Memory B cell (primary cell): ENCODE measurements around the gene FCMR.
A peak's percentile ranks its signal among the peaks of the same experiment; 100 is the strongest.

Experiments
- ATAC-seq: fragments of 150-1000 bp; cut with Tn5 transposase; 2 replicates; pipeline ENCODE4 v1.10.0; 2021; ENCODE audit warnings: low read depth, mild to moderate bottlenecking, moderate library complexity
- DNase-seq, 2 donors: peaks; one replicate each; pipeline ENCODE4 v3.0.0; 2022; ENCODE audit warnings: low spot score in 2 of 2
- H3K27ac Mint-ChIP-seq: one replicate; pipeline ENCODE4 v1.8.0; 2022; ENCODE audit warnings: mild to moderate bottlenecking, moderate library complexity, mixed read lengths
- H3K27me3 Mint-ChIP-seq: one replicate; pipeline ENCODE4 v1.8.0; 2022; ENCODE audit warnings: mixed read lengths
- H3K36me3 Mint-ChIP-seq: one replicate; pipeline ENCODE4 v1.8.0; 2022; ENCODE audit warnings: mild to moderate bottlenecking, mixed read lengths
- H3K4me1 Mint-ChIP-seq: one replicate; pipeline ENCODE4 v1.8.0; 2022; ENCODE audit warnings: mixed read lengths
- H3K4me3 Mint-ChIP-seq: one replicate; pipeline ENCODE4 v1.8.0; 2022; ENCODE audit warnings: mild to moderate bottlenecking, moderate library complexity, mixed read lengths
- H3K9me3 Mint-ChIP-seq: one replicate; pipeline ENCODE4 v1.8.0; 2022; ENCODE audit warnings: mixed read lengths

The FCMR gene, protein sequence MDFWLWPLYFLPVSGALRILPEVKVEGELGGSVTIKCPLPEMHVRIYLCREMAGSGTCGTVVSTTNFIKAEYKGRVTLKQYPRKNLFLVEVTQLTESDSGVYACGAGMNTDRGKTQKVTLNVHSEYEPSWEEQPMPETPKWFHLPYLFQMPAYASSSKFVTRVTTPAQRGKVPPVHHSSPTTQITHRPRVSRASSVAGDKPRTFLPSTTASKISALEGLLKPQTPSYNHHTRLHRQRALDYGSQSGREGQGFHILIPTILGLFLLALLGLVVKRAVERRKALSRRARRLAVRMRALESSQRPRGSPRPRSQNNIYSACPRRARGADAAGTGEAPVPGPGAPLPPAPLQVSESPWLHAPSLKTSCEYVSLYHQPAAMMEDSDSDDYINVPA

GRCh38 chr1:206921772-206922265, at the start of gene FCMR:
FCMR (minus strand) TSS chr1:206921941; CDS start chr1:206921854, 87 bp downstream.
- Mint-ChIP-seq H3K9me3 (no peaks in the 10 kb centered on the region), H3K27ac (no peak within 1 kb of the TSS), H3K36me3 (peaks cover 33% of the 10 kb centered on the region), H3K27me3 (no peaks in the 10 kb centered on the region), H3K4me1 (peaks cover 20% of the 10 kb centered on the region), H3K4me3 (no peak within 1 kb of the TSS)
- peak; percentile 34 for ATAC-seq
- DNase-seq: peak in 1 of 2 donors; percentile 48

DNA sequence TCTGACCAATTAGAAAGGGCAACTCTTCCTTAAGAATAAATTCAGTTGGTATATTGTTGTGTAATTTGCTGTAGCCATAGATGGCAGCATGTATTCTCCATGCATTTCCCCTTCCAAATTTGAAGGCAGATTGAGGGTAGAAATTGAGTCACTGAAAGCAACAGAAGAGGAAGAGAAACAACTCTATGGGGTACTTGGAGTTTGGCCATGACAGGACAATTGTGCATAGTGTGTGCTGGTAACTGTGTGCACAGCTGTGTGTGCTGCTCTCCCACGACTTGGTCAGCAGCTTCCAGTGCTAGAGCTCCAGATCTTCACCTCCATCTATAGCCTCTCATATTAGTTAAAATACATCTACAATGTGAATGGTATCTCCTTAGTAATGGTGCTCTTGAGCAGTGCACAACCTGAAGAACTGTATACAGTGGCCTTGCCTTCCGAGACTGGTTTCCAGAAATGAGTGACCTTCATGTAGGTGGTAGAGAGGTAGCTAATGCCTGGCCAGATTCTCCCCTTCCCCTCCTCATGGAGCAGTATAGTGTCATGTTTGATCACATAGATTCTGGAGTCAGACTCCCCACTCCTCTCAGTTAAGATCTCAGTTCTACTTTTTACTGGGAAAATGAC, 49.4 kb upstream of the FCMR start:
- no peaks in the 10 kb centered on the region for H3K36me3 Mint-ChIP-seq
- DNase-seq: no peak
- H3K9me3 Mint-ChIP-seq: no peaks in the 10 kb centered on the region
- H3K27ac Mint-ChIP-seq: no peak overlapping the region
- peaks cover 2% of the 10 kb centered on the region for H3K27me3 Mint-ChIP-seq
- H3K4me1 Mint-ChIP-seq: peaks cover 8% of the 10 kb centered on the region
- H3K4me3 Mint-ChIP-seq: no peak overlapping the region
- ATAC-seq: no peak

- H3K27ac Mint-ChIP-seq: no peak within 1 kb of the TSS
- H3K4me3 Mint-ChIP-seq: no peak within 1 kb of the TSS
- peaks cover 2% of the 10 kb centered on the region for H3K27me3 Mint-ChIP-seq
- no peaks in the 10 kb centered on the region for H3K36me3 Mint-ChIP-seq
- no peak for ATAC-seq
- no peaks in the 10 kb centered on the region for H3K9me3 Mint-ChIP-seq
- no peak for DNase-seq
- H3K4me1 Mint-ChIP-seq: peaks cover 8% of the 10 kb centered on the region
Measured at GRCh38 chr1:206970446-206970845, 48.7 kb upstream of the FCMR start, which contains the start of gene FCAMR. FCAMR (minus strand) TSS chr1:206970460; CDS start chr1:206970125, 335 bp downstream.

- DNase-seq: no peak
- Mint-ChIP-seq H3K27ac (no peak overlapping the region), H3K4me1 (peaks cover 8% of the 10 kb centered on the region), H3K36me3 (no peaks in the 10 kb centered on the region), H3K27me3 (peaks cover 2% of the 10 kb centered on the region), H3K4me3 (no peak overlapping the region), H3K9me3 (no peaks in the 10 kb centered on the region)
- no peak for ATAC-seq
Measured at GRCh38 chr1:206969090-206969489, 47.3 kb upstream of the FCMR start.

DNA sequence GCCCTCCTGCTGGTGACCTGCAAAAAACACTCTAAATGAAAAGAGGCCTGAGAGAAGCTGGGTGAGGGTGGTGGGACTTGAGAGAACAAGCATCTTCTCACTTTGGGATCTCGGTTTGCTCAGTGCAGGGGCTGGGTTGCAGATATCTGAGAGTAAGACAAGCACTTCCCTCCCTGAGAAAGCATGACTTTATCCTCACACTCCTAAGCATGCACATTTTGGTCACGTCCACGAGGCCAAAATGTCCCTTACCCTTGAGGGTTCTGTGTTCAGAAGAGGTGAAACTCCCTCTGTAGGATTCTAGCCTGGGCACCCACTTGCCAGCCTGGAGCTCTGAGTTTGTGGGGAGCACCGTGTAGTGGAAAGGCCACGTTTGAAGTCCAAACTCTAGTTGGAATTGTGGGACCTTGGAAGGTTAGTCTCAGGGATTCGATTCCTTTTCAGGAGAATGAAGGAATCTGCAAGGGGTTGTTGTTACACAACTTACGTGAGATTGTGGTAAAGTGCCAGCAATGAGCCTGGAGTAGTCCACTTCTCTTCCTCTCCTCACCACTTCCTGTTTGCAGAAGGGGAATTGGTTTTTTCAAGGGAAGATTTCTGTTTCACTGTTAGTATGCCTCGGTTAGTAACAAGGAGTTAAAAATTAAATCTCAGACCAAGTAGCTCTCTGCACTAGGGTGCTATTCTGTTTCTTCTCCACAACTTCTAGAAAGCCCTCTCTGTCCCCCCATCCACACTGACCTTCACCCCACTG, 45.5 kb upstream of the FCMR start:
- no peaks in the 10 kb centered on the region for H3K36me3 Mint-ChIP-seq
- peaks cover 13% of the 10 kb centered on the region for H3K4me1 Mint-ChIP-seq
- no peak overlapping the region for H3K4me3 Mint-ChIP-seq
- DNase-seq (no peak), ATAC-seq (no peak)
- no peak overlapping the region for H3K27ac Mint-ChIP-seq
- no peaks in the 10 kb centered on the region for H3K9me3 Mint-ChIP-seq
- peaks cover 2% of the 10 kb centered on the region for H3K27me3 Mint-ChIP-seq

DNA sequence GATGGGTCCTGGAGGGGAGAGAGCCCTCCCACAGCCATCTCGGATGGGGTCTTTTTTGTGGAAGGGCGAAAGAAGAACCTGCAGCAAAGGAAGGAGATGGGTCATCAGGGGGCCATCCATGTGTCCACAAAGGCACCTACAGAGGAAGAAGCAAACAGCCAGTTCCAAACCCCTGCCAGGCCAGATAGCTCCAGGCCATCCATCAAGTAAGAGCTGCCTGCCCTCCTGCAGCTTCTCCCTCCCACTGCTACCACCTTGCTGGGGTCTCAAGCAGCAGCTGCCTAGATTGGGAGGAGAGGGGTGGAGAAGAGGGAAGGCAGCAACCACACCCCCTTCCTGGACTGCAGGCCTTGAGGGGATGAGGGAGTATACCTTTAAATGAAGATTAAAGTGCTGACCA, 44.0 kb upstream of the FCMR start:
- Mint-ChIP-seq H3K4me1 (peaks cover 16% of the 10 kb centered on the region), H3K27me3 (no peaks in the 10 kb centered on the region), H3K36me3 (no peaks in the 10 kb centered on the region), H3K4me3 (no peak overlapping the region), H3K27ac (no peak overlapping the region), H3K9me3 (no peaks in the 10 kb centered on the region)
- no peak for DNase-seq
- no peak for ATAC-seq

GRCh38 chr1:206963740-206964139, 42.0 kb upstream of the FCMR start:
- no peak for DNase-seq

GRCh38 chr1:206963119-206963712, 41.5 kb upstream of the FCMR start:
- peaks cover 16% of the 10 kb centered on the region for H3K4me1 Mint-ChIP-seq
- no peak overlapping the region for H3K27ac Mint-ChIP-seq
- H3K9me3 Mint-ChIP-seq: no peaks in the 10 kb centered on the region
- no peaks in the 10 kb centered on the region for H3K27me3 Mint-ChIP-seq
- no peak for DNase-seq
- no peak for ATAC-seq
- H3K36me3 Mint-ChIP-seq: no peaks in the 10 kb centered on the region
- H3K4me3 Mint-ChIP-seq: no peak overlapping the region

More at GRCh38 chr1:206963740-206964139, 42.0 kb upstream of the FCMR start:
- no peak for ATAC-seq
- no peaks in the 10 kb centered on the region for H3K27me3 Mint-ChIP-seq
- no peak overlapping the region for H3K4me3 Mint-ChIP-seq
- no peaks in the 10 kb centered on the region for H3K36me3 Mint-ChIP-seq
- no peak overlapping the region for H3K27ac Mint-ChIP-seq
- peaks cover 16% of the 10 kb centered on the region for H3K4me1 Mint-ChIP-seq
- H3K9me3 Mint-ChIP-seq: no peaks in the 10 kb centered on the region

- no peak for DNase-seq
- H3K4me3 Mint-ChIP-seq: no peak overlapping the region
- no peaks in the 10 kb centered on the region for H3K36me3 Mint-ChIP-seq
- ATAC-seq: no peak
- H3K27me3 Mint-ChIP-seq: no peaks in the 10 kb centered on the region
- H3K9me3 Mint-ChIP-seq: no peaks in the 10 kb centered on the region
- no peak overlapping the region for H3K27ac Mint-ChIP-seq
- peaks cover 10% of the 10 kb centered on the region for H3K4me1 Mint-ChIP-seq
Measured at GRCh38 chr1:206962272-206962671, 40.5 kb upstream of the FCMR start.

- Mint-ChIP-seq H3K9me3 (no peaks in the 10 kb centered on the region), H3K4me1 (peaks cover 8% of the 10 kb centered on the region), H3K27ac (no peak overlapping the region), H3K27me3 (no peaks in the 10 kb centered on the region), H3K36me3 (no peaks in the 10 kb centered on the region), H3K4me3 (no peak overlapping the region)
- DNase-seq: no peak
- no peak for ATAC-seq
Measured at GRCh38 chr1:206961668-206962067, 39.9 kb upstream of the FCMR start.

GRCh38 chr1:206960676-206961386, 39.1 kb upstream of the FCMR start:
- ATAC-seq (no peak), DNase-seq (no peak)
- H3K4me3 Mint-ChIP-seq: no peak overlapping the region
- peaks cover 8% of the 10 kb centered on the region for H3K4me1 Mint-ChIP-seq
- no peaks in the 10 kb centered on the region for H3K36me3 Mint-ChIP-seq
- H3K27me3 Mint-ChIP-seq: peaks cover 2% of the 10 kb centered on the region
- H3K9me3 Mint-ChIP-seq: no peaks in the 10 kb centered on the region
- no peak overlapping the region for H3K27ac Mint-ChIP-seq

DNA sequence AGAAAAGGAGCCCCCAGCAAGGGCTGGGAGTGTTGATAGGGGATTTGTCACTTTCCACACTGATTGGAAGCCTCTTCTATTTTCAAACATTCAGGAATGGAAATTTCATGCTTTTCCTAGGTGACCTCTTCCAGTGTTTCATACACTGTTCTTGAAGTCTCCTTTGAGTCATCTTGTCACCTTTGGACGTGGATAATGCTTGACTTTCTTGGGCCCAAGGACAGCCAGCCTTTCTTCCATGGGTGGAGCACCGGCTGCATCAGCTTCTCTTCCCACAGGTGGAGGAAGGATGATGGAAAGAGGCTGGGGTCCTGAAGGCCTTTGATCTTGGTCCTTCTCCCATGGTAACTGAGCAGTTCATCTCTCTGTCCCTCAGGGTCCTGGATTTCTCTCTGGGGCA, 36.4 kb upstream of the FCMR start:
- Mint-ChIP-seq H3K27ac (no peak overlapping the region), H3K4me3 (no peak overlapping the region), H3K9me3 (no peaks in the 10 kb centered on the region), H3K4me1 (peaks cover 15% of the 10 kb centered on the region), H3K36me3 (no peaks in the 10 kb centered on the region), H3K27me3 (peaks cover 2% of the 10 kb centered on the region)
- ATAC-seq: no peak
- no peak for DNase-seq

DNA sequence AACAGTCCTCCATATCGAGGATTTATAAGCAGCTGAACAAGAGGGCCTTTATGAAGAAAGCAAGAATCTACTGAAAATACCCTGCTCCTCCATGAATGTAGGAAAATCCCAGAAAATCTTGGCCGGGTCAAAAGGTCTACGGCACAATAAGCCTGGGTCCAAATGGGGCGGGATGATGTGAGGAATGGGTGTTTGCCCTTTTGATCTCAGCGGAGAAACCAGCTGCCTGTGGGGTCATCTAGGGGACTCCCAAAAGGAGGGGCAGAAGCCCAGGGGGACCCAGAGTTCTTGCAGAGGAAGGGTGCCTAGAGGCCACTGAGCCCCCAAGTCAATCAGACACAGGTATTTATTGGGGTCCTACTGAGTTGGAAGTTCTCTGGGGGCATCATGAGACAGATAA, 35.9 kb upstream of the FCMR start:
- no peaks in the 10 kb centered on the region for H3K36me3 Mint-ChIP-seq
- H3K27me3 Mint-ChIP-seq: peaks cover 2% of the 10 kb centered on the region
- no peaks in the 10 kb centered on the region for H3K9me3 Mint-ChIP-seq
- no peak for DNase-seq
- H3K27ac Mint-ChIP-seq: no peak overlapping the region
- ATAC-seq: no peak
- peaks cover 13% of the 10 kb centered on the region for H3K4me1 Mint-ChIP-seq
- no peak overlapping the region for H3K4me3 Mint-ChIP-seq
